Smooth muscle cell (in vitro differentiated cells): ENCODE data around the gene RICTOR. TPM values are rescaled to one million over a fixed set of nuclear protein-coding genes. Genes with fewer than 3 reads are reported as not detected.
"Not testable (repeated sequence)": the region's sequence is repeated elsewhere in the genome, so short reads cannot be mapped to it uniquely, and the experiment has no call there.

ENCODE experiments used
- DNase-seq: peaks from one replicate; lab custom pipeline; 2025; ENCODE audit not compliant: unreplicated experiment; lab: John Stamatoyannopoulos, UW
- H2AFZ ChIP-seq: fragments of 200-600 bp; sonication (generic); 2 replicates; pipeline ENCODE4 v1.6.0; 2016; ENCODE audit warnings: antibody characterized with exemption, low read depth, mild to moderate bottlenecking
- H3F3A ChIP-seq: fragments of 200-600 bp; sonication (generic); 2 replicates; pipeline ENCODE4 v1.6.0; 2017; ENCODE audit warnings: antibody characterized with exemption, low read depth
- H3K27ac ChIP-seq: fragments of 200-600 bp; sonication (generic); 2 replicates; pipeline ENCODE4 v1.5.1; 2016; ENCODE audit warnings: low read depth, mild to moderate bottlenecking
- H3K27me3 ChIP-seq: fragments of 200-600 bp; sonication (generic); 2 replicates; pipeline ENCODE4 v1.6.1; 2016; ENCODE audit warnings: low read depth, mild to moderate bottlenecking
- H3K36me3 ChIP-seq: fragments of 200-600 bp; sonication (generic); 2 replicates; pipeline ENCODE4 v1.5.1; 2016; ENCODE audit warnings: low read depth
- H3K4me1 ChIP-seq: fragments of 200-600 bp; sonication (generic); 2 replicates; pipeline ENCODE4 v1.5.1; 2016; ENCODE audit warnings: low read depth
- H3K4me2 ChIP-seq: fragments of 200-600 bp; sonication (generic); 2 replicates; pipeline ENCODE4 v1.6.0; 2016; ENCODE audit warnings: mild to moderate bottlenecking
- H3K4me3 ChIP-seq: fragments of 200-600 bp; sonication (generic); 2 replicates; pipeline ENCODE4 v1.5.1; 2016; ENCODE audit warnings: mild to moderate bottlenecking
- H3K79me2 ChIP-seq: fragments of 200-600 bp; sonication (generic); 2 replicates; pipeline ENCODE4 v1.6.0; 2016; ENCODE audit warnings: low read depth, mild to moderate bottlenecking
- H3K9ac ChIP-seq: fragments of 200-600 bp; sonication (generic); 2 replicates; pipeline ENCODE4 v1.6.0; 2016; ENCODE audit warnings: low read depth
- H3K9me3 ChIP-seq: fragments of 200-600 bp; sonication (generic); replicated peaks from 2 replicates; pipeline ENCODE4 v1.5.1; 2016; ENCODE audit warnings: low read depth
- H4K20me1 ChIP-seq: fragments of 200-600 bp; sonication (generic); 2 replicates; pipeline ENCODE4 v1.6.0; 2016; ENCODE audit warnings: low read depth
- CTCF ChIP-seq: fragments of 200-600 bp; sonication (generic); IDR thresholded peaks from 2 replicates; pipeline ENCODE4 v1.5.1; 2017; ENCODE audit warnings: borderline replicate concordance, mild to moderate bottlenecking, antibody characterized with exemption; ENCODE audit not compliant: insufficient read depth, poor library complexity, severe bottlenecking
- WGBS: methylation state at CpG from one replicate; pipeline ENCODE4 v1.1.7; 2016; ENCODE audit warnings: low lambda C conversion rate; 5-methylcytosine and 5-hydroxymethylcytosine counted together
- polyA plus RNA-seq: library from polyadenylated mRNA; unstranded; fragments of >200 nt; fragmentation: Nextera tagmentation; extraction: Ambion mirVana; gene quantifications from 2 replicates; pipeline ENCODE4 v1.2.1, GENCODE V29; 2016
- total RNA-seq: library from RNA; depleted of rRNA; stranded (reverse); fragments of >200 nt; gene quantifications from 2 replicates; pipeline ENCODE4 v1.2.3, GENCODE V29; 2014

Gene RICTOR
- total and polyA plus RNA-seq, 2 experiments from 2014 or later: 3.6 to 30.2 TPM

- no peak overlapping the region for H3K4me3 ChIP-seq
- peak overlapping the region; percentile 54 for H3K9ac ChIP-seq
- H3K27me3 ChIP-seq: no peaks in the 10 kb centered on the region
- peaks cover 9% of the 10 kb centered on the region for H3F3A ChIP-seq
- no peaks in the 10 kb centered on the region for H4K20me1 ChIP-seq
- 88% methylated on average over 2 of the region's 2 CpGs for WGBS
- H3K79me2 ChIP-seq: peaks cover 15% of the 10 kb centered on the region
- peaks cover 21% of the 10 kb centered on the region for H3K4me1 ChIP-seq
- peak overlapping the region; percentile 88 for H3K27ac ChIP-seq
- H2AFZ ChIP-seq: no peak overlapping the region
- no peak for DNase-seq
- H3K4me2 ChIP-seq: peak overlapping the region; percentile 53
- no peaks in the 10 kb centered on the region for H3K9me3 ChIP-seq
- TF ChIP-seq CTCF: no peak
- peaks cover 13% of the 10 kb centered on the region for H3K36me3 ChIP-seq
These were observed 60.3 kb downstream of the RICTOR start for GRCh38 chr5:39013938-39014337.

GRCh38 chr5:39010958-39011357 is 63.2 kb downstream of the RICTOR start:
- H3K9me3 ChIP-seq, H3K27ac ChIP-seq, H4K20me1 ChIP-seq, DNase-seq, H3K4me3 ChIP-seq, H3K9ac ChIP-seq, H3K27me3 ChIP-seq, H2AFZ ChIP-seq, H3K4me2 ChIP-seq, H3F3A ChIP-seq: not testable (repeated sequence)
- 100% methylated on average over 2 of the region's 2 CpGs for WGBS
- Histone ChIP-seq H3K79me2 (peaks cover 18% of the 10 kb centered on the region), H3K36me3 (peaks cover 13% of the 10 kb centered on the region), H3K4me1 (peaks cover 18% of the 10 kb centered on the region)

GRCh38 chr5:39009981-39010380 is 64.2 kb downstream of the RICTOR start:
- H3K27me3 ChIP-seq: no peaks in the 10 kb centered on the region
- H2AFZ ChIP-seq: no peak overlapping the region
- 96% methylated on average over 4 of the region's 4 CpGs for WGBS
- no peak overlapping the region for H3K4me2 ChIP-seq
- peaks cover 10% of the 10 kb centered on the region for H3K4me1 ChIP-seq
- H3F3A ChIP-seq: no peaks in the 10 kb centered on the region
- H3K9me3 ChIP-seq: no peaks in the 10 kb centered on the region
- no peaks in the 10 kb centered on the region for H4K20me1 ChIP-seq
- H3K9ac ChIP-seq: no peak overlapping the region
- H3K79me2 ChIP-seq: peaks cover 18% of the 10 kb centered on the region
- DNase-seq: no peak
- peaks cover 13% of the 10 kb centered on the region for H3K36me3 ChIP-seq
- H3K4me3 ChIP-seq: no peak overlapping the region
- no peak overlapping the region for H3K27ac ChIP-seq
- TF ChIP-seq CTCF: no peak

GRCh38 chr5:39009280-39009679 is 64.9 kb downstream of the RICTOR start:
- no peaks in the 10 kb centered on the region for H4K20me1 ChIP-seq
- DNase-seq: no peak
- no peak overlapping the region for H3K9ac ChIP-seq
- no peak overlapping the region for H3K4me2 ChIP-seq
- H3K4me1 ChIP-seq: peaks cover 5% of the 10 kb centered on the region
- H3K79me2 ChIP-seq: peaks cover 18% of the 10 kb centered on the region
- WGBS: 100% methylated on average over 1 of the region's 1 CpG
- no peaks in the 10 kb centered on the region for H3F3A ChIP-seq
- H3K27me3 ChIP-seq: no peaks in the 10 kb centered on the region
- no peak overlapping the region for H3K4me3 ChIP-seq
- peaks cover 13% of the 10 kb centered on the region for H3K36me3 ChIP-seq
- H2AFZ ChIP-seq: no peak overlapping the region
- no peak overlapping the region for H3K27ac ChIP-seq
- H3K9me3 ChIP-seq: no peaks in the 10 kb centered on the region
- no peak for TF ChIP-seq CTCF
